Astrocyte (in vitro differentiated cells and primary cell): Measurements from ENCODE around the gene MPP3. TPM values are rescaled to one million over a fixed set of nuclear protein-coding genes. Genes with fewer than 3 reads are reported as not detected.

Source experiments
- DNase-seq: peaks from one replicate; pipeline ENCODE4 v3.0.0-alpha.2; 2010; ENCODE audit warnings: low read depth
- FAIRE-seq: peaks from 2 replicates; lab custom pipeline; 2011; peaks lifted over from hg19 to GRCh38; lab: Jason Lieb, UNC
- H2AFZ ChIP-seq: 2 replicates; pipeline ENCODE4 v1.6.0; 2012; ENCODE audit warnings: low read depth, low read length, inconsistent platforms
- H3K27ac ChIP-seq: 2 replicates; pipeline ENCODE4 v1.5.1; 2011; ENCODE audit warnings: low read depth, low read length, inconsistent platforms
- H3K27me3 ChIP-seq: 2 replicates; pipeline ENCODE4 v1.6.0; 2011; ENCODE audit warnings: low read length, inconsistent platforms; ENCODE audit not compliant: insufficient read depth
- H3K36me3 ChIP-seq: 2 replicates; pipeline ENCODE4 v1.5.1; 2011; ENCODE audit warnings: low read length, inconsistent platforms; ENCODE audit not compliant: insufficient read depth
- H3K4me1 ChIP-seq: 2 replicates; pipeline ENCODE4 v1.5.1; 2011; ENCODE audit warnings: low read length, inconsistent platforms; ENCODE audit not compliant: insufficient read depth
- H3K4me2 ChIP-seq: 2 replicates; pipeline ENCODE4 v1.6.0; 2012; ENCODE audit warnings: low read length, inconsistent platforms
- H3K4me3 ChIP-seq: 2 replicates; pipeline ENCODE4 v1.5.1; 2011; ENCODE audit warnings: low read depth, mild to moderate bottlenecking, low read length, inconsistent platforms; ENCODE audit not compliant: insufficient read depth
- H3K79me2 ChIP-seq: 2 replicates; pipeline ENCODE4 v1.6.0; 2012; ENCODE audit warnings: mild to moderate bottlenecking, low read length, inconsistent platforms; ENCODE audit not compliant: insufficient read depth
- H3K9ac ChIP-seq: 2 replicates; pipeline ENCODE4 v1.6.0; 2012; ENCODE audit warnings: mild to moderate bottlenecking, low read length, inconsistent platforms
- H3K9me3 ChIP-seq: 2 replicates; pipeline ENCODE4 v1.5.1; 2012; ENCODE audit warnings: low read depth, mild to moderate bottlenecking, low read length, inconsistent platforms; ENCODE audit not compliant: insufficient read depth
- H4K20me1 ChIP-seq: 2 replicates; pipeline ENCODE4 v1.6.0; 2012; ENCODE audit warnings: low read length, inconsistent platforms; ENCODE audit not compliant: insufficient read depth
- H3K27ac Mint-ChIP-seq: one replicate; pipeline ENCODE4 v1.8.0; 2021; ENCODE audit warnings: mild to moderate bottlenecking, mixed read lengths; ENCODE audit not compliant: unreplicated experiment
- H3K27me3 Mint-ChIP-seq: one replicate; pipeline ENCODE4 v1.8.0; 2021; ENCODE audit warnings: low read depth, mixed read lengths; ENCODE audit not compliant: unreplicated experiment
- H3K36me3 Mint-ChIP-seq: one replicate; pipeline ENCODE4 v1.8.0; 2021; ENCODE audit warnings: low read depth, mixed read lengths; ENCODE audit not compliant: unreplicated experiment
- H3K4me1 Mint-ChIP-seq: one replicate; pipeline ENCODE4 v1.8.0; 2021; ENCODE audit warnings: low read depth, mixed read lengths; ENCODE audit not compliant: unreplicated experiment
- H3K4me3 Mint-ChIP-seq: one replicate; pipeline ENCODE4 v1.8.0; 2021; ENCODE audit warnings: mild to moderate bottlenecking, moderate library complexity, mixed read lengths; ENCODE audit not compliant: unreplicated experiment
- H3K9me3 Mint-ChIP-seq: one replicate; pipeline ENCODE4 v1.8.0; 2021; ENCODE audit warnings: mild to moderate bottlenecking, mixed read lengths; ENCODE audit not compliant: unreplicated experiment
- EZH2 ChIP-seq: IDR thresholded peaks from 2 replicates; pipeline ENCODE4 v1.6.1; 2012; ENCODE audit warnings: mild to moderate bottlenecking, low read length, inconsistent platforms; ENCODE audit not compliant: insufficient read depth
- total RNA-seq: library from RNA; stranded (reverse); gene quantifications from 2 replicates; pipeline ENCODE4 v1.2.1, GENCODE V29; 2021
- TF ChIP-seq, protein P1 (sequence below): IDR thresholded peaks from 2 replicates; pipeline ENCODE4 v1.5.1; 2011; ENCODE audit warnings: low read depth, mild to moderate bottlenecking, inconsistent platforms, low read length, moderate library complexity; ENCODE audit not compliant: insufficient read depth

The MPP3 gene
- total RNA-seq, 1 donor from 2014 or later, result 6.5 TPM

DNA sequence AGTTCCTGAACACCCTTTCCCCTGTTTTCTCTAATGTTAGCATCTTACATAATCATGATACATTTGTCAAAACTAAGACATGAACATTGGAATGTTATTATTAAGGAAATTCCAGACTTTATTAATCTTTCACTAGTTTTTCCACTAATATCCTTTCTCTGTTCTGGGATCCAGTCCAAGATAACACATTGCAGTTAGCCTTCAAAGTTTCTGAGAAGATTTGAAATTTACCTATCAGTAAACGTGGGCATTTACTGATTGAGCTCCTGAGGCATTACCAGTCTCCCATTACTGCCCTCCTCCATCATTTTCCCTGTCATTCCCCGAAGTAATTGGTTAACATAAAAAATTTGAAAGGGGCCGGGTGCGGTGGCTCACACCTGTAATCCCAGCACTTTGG lies 8.3 kb upstream of the MPP3 start:
- Histone ChIP-seq H3K9me3 (no peaks in the 10 kb centered on the region), H4K20me1 (no peaks in the 10 kb centered on the region), H3K4me3 (no peak overlapping the region), H3K4me2 (no peak overlapping the region), H3K79me2 (no peaks in the 10 kb centered on the region), H3K9ac (no peak overlapping the region), H3K27ac (no peak overlapping the region), H3K4me1 (no peaks in the 10 kb centered on the region), H2AFZ (no peak overlapping the region), H3K36me3 (no peaks in the 10 kb centered on the region), H3K27me3 (peaks cover 5% of the 10 kb centered on the region)
- Mint-ChIP-seq H3K9me3 (no peaks in the 10 kb centered on the region), H3K36me3 (no peaks in the 10 kb centered on the region), H3K27ac (no peak overlapping the region), H3K27me3 (peaks cover 20% of the 10 kb centered on the region), H3K4me1 (peaks cover 5% of the 10 kb centered on the region), H3K4me3 (no peak overlapping the region)
- TF ChIP-seq EZH2, result no peak
- TF ChIP-seq, protein P1, sequence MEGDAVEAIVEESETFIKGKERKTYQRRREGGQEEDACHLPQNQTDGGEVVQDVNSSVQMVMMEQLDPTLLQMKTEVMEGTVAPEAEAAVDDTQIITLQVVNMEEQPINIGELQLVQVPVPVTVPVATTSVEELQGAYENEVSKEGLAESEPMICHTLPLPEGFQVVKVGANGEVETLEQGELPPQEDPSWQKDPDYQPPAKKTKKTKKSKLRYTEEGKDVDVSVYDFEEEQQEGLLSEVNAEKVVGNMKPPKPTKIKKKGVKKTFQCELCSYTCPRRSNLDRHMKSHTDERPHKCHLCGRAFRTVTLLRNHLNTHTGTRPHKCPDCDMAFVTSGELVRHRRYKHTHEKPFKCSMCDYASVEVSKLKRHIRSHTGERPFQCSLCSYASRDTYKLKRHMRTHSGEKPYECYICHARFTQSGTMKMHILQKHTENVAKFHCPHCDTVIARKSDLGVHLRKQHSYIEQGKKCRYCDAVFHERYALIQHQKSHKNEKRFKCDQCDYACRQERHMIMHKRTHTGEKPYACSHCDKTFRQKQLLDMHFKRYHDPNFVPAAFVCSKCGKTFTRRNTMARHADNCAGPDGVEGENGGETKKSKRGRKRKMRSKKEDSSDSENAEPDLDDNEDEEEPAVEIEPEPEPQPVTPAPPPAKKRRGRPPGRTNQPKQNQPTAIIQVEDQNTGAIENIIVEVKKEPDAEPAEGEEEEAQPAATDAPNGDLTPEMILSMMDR, result no peak
- FAIRE-seq (no peak), DNase-seq (no peak)

DNA sequence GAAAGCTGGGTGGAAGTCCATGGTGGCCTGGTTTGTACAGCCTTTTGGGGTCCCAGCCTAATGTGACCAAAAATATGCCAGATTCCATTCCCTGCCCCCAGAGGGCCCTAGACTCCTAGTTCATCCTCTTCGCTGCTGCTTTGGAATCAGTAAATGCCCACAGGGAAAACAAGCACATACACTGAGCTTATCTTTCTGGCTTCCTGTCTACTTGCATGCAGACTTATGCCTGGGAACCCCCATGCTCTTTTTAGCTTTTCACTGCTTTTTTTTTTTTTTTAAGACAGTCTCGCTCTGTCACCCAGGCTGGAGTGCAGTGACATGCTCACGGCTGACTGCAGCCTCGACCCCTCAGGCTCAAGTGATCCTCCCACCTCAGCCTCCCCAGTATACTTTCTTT lies 7.9 kb upstream of the MPP3 start:
- H3K4me3 Mint-ChIP-seq, result no peak overlapping the region
- H3K36me3 Mint-ChIP-seq, result no peaks in the 10 kb centered on the region
- Histone ChIP-seq H3K9me3 (no peaks in the 10 kb centered on the region), H3K27ac (no peak overlapping the region), H3K27me3 (peaks cover 5% of the 10 kb centered on the region), H3K79me2 (no peaks in the 10 kb centered on the region), H3K4me3 (no peak overlapping the region), H3K4me1 (no peaks in the 10 kb centered on the region), H3K4me2 (no peak overlapping the region), H3K9ac (no peak overlapping the region), H2AFZ (no peak overlapping the region), H3K36me3 (no peaks in the 10 kb centered on the region), H4K20me1 (no peaks in the 10 kb centered on the region)
- FAIRE-seq (no peak), DNase-seq (no peak)
- H3K27ac Mint-ChIP-seq, result no peak overlapping the region
- TF ChIP-seq, protein P1, result peak; percentile 5
- TF ChIP-seq EZH2, result no peak
- peaks cover 5% of the 10 kb centered on the region for H3K4me1 Mint-ChIP-seq
- peaks cover 20% of the 10 kb centered on the region for H3K27me3 Mint-ChIP-seq
- H3K9me3 Mint-ChIP-seq, result no peaks in the 10 kb centered on the region

DNA sequence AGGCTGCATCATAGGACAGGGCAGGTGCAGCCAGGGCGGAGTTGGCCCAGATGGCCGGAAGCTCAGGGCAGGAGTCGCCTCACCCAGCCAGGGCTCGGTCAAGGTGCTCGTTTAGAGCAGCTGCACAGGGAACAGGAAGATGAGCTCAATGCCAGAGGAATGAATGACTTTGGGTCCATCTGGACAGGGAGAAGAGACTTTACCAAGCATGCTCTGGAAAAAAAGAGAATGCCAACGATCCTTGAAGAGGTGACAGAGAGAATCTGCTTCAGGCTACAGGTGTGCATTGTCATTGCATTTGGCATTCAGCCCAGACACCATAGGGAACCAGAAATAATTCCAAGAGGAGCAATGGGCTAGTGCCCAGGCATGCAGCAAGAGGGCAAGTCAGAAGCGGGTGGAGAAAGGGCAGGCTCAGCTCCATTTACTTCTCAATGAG lies 6.7 kb upstream of the MPP3 start:
- H4K20me1 ChIP-seq, result no peaks in the 10 kb centered on the region
- Mint-ChIP-seq H3K27ac (no peak overlapping the region), H3K36me3 (no peaks in the 10 kb centered on the region), H3K9me3 (no peaks in the 10 kb centered on the region), H3K4me1 (peaks cover 5% of the 10 kb centered on the region), H3K27me3 (peaks cover 20% of the 10 kb centered on the region), H3K4me3 (no peak overlapping the region)
- H3K27me3 ChIP-seq, result peaks cover 5% of the 10 kb centered on the region
- DNase-seq (no peak), FAIRE-seq (no peak)
- H3K79me2 ChIP-seq, result no peaks in the 10 kb centered on the region
- TF ChIP-seq, protein P1, result no peak
- TF ChIP-seq EZH2, result no peak
- no peak overlapping the region for H2AFZ ChIP-seq
- no peak overlapping the region for H3K4me2 ChIP-seq
- no peak overlapping the region for H3K4me3 ChIP-seq
- no peak overlapping the region for H3K9ac ChIP-seq
- no peaks in the 10 kb centered on the region for H3K4me1 ChIP-seq
- no peak overlapping the region for H3K27ac ChIP-seq
- no peaks in the 10 kb centered on the region for H3K36me3 ChIP-seq
- no peaks in the 10 kb centered on the region for H3K9me3 ChIP-seq
